NCI-H187 (cell line): ENCODE measurements around the gene HSPA1A.
"Not testable (repeated sequence)": the region's sequence is repeated elsewhere in the genome, so short reads cannot be mapped to it uniquely, and the experiment has no call there.

Experiments
- DNase-seq, 2 experiments: peaks; one replicate each; lab custom pipeline; 2025; lab: John Stamatoyannopoulos, UW

HSPA1A gene

GRCh38 chr6:31781244-31782125 lies 33.9 kb upstream of the HSPA1A start:
- DNase-seq: no peak

- no peak for DNase-seq
These were observed 33.1 kb upstream of the HSPA1A start for GRCh38 chr6:31782126-31782855.

GRCh38 chr6:31784098-31784925 lies 31.0 kb upstream of the HSPA1A start:
- DNase-seq: no peak

GRCh38 chr6:31785475-31785874 lies 29.9 kb upstream of the HSPA1A start:
- no peak for DNase-seq

- no peak for DNase-seq
These were observed 23.8 kb upstream of the HSPA1A start for GRCh38 chr6:31791324-31792089.

GRCh38 chr6:31792090-31792374 lies 23.3 kb upstream of the HSPA1A start:
- no peak for DNase-seq

GRCh38 chr6:31792761-31793171 lies 22.6 kb upstream of the HSPA1A start:
- DNase-seq: no peak

- DNase-seq: not testable (repeated sequence)
These were observed 21.5 kb upstream of the HSPA1A start for GRCh38 chr6:31793927-31794245.

GRCh38 chr6:31794294-31794865 lies 21.0 kb upstream of the HSPA1A start:
- DNase-seq: no peak

GRCh38 chr6:31794866-31795615 lies 20.3 kb upstream of the HSPA1A start:
- DNase-seq: no peak

- peak; percentile 31 to 81 for DNase-seq
These were observed 19.6 kb upstream of the HSPA1A start, which contains the start of gene VARS1 for GRCh38 chr6:31795616-31796298. Gene VARS1, minus strand, starts transcription at chr6:31795752. Its CDS starts 535 bp downstream, at chr6:31795217.

GRCh38 chr6:31796993-31797385 lies 18.4 kb upstream of the HSPA1A start:
- no peak for DNase-seq

GRCh38 chr6:31797588-31797987 lies 17.8 kb upstream of the HSPA1A start:
- no peak for DNase-seq

- DNase-seq: no peak
These were observed 15.6 kb upstream of the HSPA1A start for GRCh38 chr6:31799781-31800180.

- DNase-seq: not testable (repeated sequence)
These were observed 14.1 kb upstream of the HSPA1A start for GRCh38 chr6:31801031-31801927.

GRCh38 chr6:31805939-31806469 lies 9.3 kb upstream of the HSPA1A start:
- no peak for DNase-seq

GRCh38 chr6:31806470-31807272 lies 8.7 kb upstream of the HSPA1A start, which contains the start of gene LSM2:
Gene LSM2, minus strand, starts transcription at chr6:31806966. Its CDS starts 209 bp downstream, at chr6:31806757.
- peak; percentile 94 to 95 for DNase-seq

- not testable (repeated sequence) for DNase-seq
These were observed 6.7 kb upstream of the HSPA1A start for GRCh38 chr6:31808599-31808998.
